K562 (cell line): ENCODE measurements around the gene XRCC2. TPM values are rescaled to one million over a fixed set of nuclear protein-coding genes. Genes with fewer than 3 reads are reported as not detected.
A peak's percentile ranks its signal among the peaks of the same experiment; 100 is the strongest.

Experiments used
- ETV1 ChIP-seq: fragments of 450-650 bp; conservative IDR thresholded peaks from 2 replicates; pipeline ENCODE4 v1.6.1; 2016; ENCODE audit warnings: missing genetic modification characterization, control low read depth, low read depth, missing compliant biosample characterization
- ETV5 ChIP-seq: sonication (generic); formaldehyde crosslinking; IDR thresholded peaks from 2 replicates; pipeline ENCODE4 v1.4.0; 2020; ENCODE audit warnings: low read depth, mild to moderate bottlenecking, missing genetic modification reagents
- JUN ChIP-seq, 2 experiments: sonication (generic) in 1 of 2; formaldehyde crosslinking in 1 of 2; IDR thresholded peaks; 2 replicates each; pipeline versions ENCODE4 v1.6.1 to v1.8.0; 2012 to 2022; ENCODE audit warnings: borderline replicate concordance in 2 of 2, mild to moderate bottlenecking in 2 of 2, improper control_type of control experiment in 1 of 2, low read depth in 1 of 2, low read length in 1 of 2, missing genetic modification reagents in 1 of 2
- MED1 ChIP-seq: sonication (generic); formaldehyde crosslinking; IDR thresholded peaks from 2 replicates; pipeline ENCODE4 v1.8.1; 2023; ENCODE audit warnings: missing genetic modification reagents, borderline replicate concordance
- NRF1 ChIP-seq, 2 experiments: fragments of 450-650 bp; IDR thresholded peaks in 1 of 2; conservative IDR thresholded peaks in 1 of 2; 2 replicates each; pipeline ENCODE4 v1.6.1; 2014; ENCODE audit warnings: mild to moderate bottlenecking in 2 of 2
- RAD21 ChIP-seq, 2 experiments: fragments of 250-450 bp in 1 of 2; fragments of 450-650 bp in 1 of 2; sonication (Bioruptor Pico) in 1 of 2; formaldehyde crosslinking in 1 of 2; IDR thresholded peaks in 1 of 2; conservative IDR thresholded peaks in 1 of 2; 2 replicates each; pipeline versions ENCODE4 v1.4.0 to v1.8.0; 2020 to 2022; ENCODE audit warnings: mild to moderate bottlenecking in 2 of 2, moderate library complexity in 1 of 2
- SETDB1 ChIP-seq: IDR thresholded peaks from one replicate; pipeline ENCODE4 v1.6.1; 2012; ENCODE audit warnings: low read length, control low read depth, inconsistent platforms
- SNRNP70 ChIP-seq: fragments of 200-400 bp; formaldehyde crosslinking; optimal IDR thresholded peaks from 2 replicates; pipeline ENCODE3; 2017; ENCODE audit warnings: low read depth, low read length
- SREBF2 ChIP-seq: sonication (generic); formaldehyde crosslinking; IDR thresholded peaks from 2 replicates; pipeline ENCODE4 v1.4.0; 2020; ENCODE audit warnings: mild to moderate bottlenecking, missing genetic modification reagents
- TAF7 ChIP-seq: fragments of 450-650 bp; IDR thresholded peaks from 2 replicates; pipeline ENCODE4 v1.6.1; 2016; ENCODE audit warnings: missing genetic modification characterization, missing compliant biosample characterization
- XRCC4 ChIP-seq: IDR thresholded peaks from one replicate; pipeline ENCODE4 v1.6.1; 2011; ENCODE audit not compliant: insufficient read depth, insufficient read length; ENCODE audit errors: extremely low read depth
- ZNF212 ChIP-seq: fragments of 450-650 bp; formaldehyde crosslinking; IDR thresholded peaks from 2 replicates; pipeline ENCODE4 v1.4.0; 2020; ENCODE audit warnings: mild to moderate bottlenecking
- ZNF518B ChIP-seq: fragments of 250-450 bp; sonication (Bioruptor Pico); IDR thresholded peaks from 2 replicates; pipeline ENCODE4 v1.5.0; 2021; ENCODE audit warnings: mild to moderate bottlenecking, moderate library complexity
- ZNF717 ChIP-seq: fragments of 250-450 bp; sonication (Bioruptor Pico); IDR thresholded peaks from 2 replicates; pipeline ENCODE4 v1.5.0; 2021
- ZNF77 ChIP-seq: fragments of 250-450 bp; sonication (Bioruptor Pico); IDR thresholded peaks from 2 replicates; pipeline ENCODE4 v1.5.0; 2020
- polyA plus RNA-seq, 8 experiments: library from polyadenylated mRNA; depleted of rRNA in 4 of 8; stranded (reverse) in 5 of 8; unstranded in 3 of 8; fragments of >200 nt; fragmentation: Nextera tagmentation in 2 of 8; fragmentation: Illumina TruSeq in 1 of 8; extraction: Ambion mirVana in 2 of 8; extraction: Trizol in 1 of 8; gene quantifications; 2 replicates each; pipeline versions ENCODE4 v1.2.1 to v1.2.3, GENCODE V29; 2011 to 2014; ENCODE audit warnings: inconsistent platforms in 1 of 8, missing spikeins in 1 of 8
- total RNA-seq, 7 experiments: library from RNA; depleted of rRNA in 6 of 7; stranded (reverse); fragments of >200 nt in 6 of 7; fragmentation: Illumina TruSeq in 2 of 7; extraction: Trizol in 2 of 7; gene quantifications; 2 replicates each; pipeline versions ENCODE4 v1.2.1 to v1.2.3, GENCODE V29; 2011 to 2021; ENCODE audit warnings: low replicate concordance in 1 of 7
- TF ChIP-seq, protein P1 (sequence below): fragments of 250-450 bp; sonication (Bioruptor Pico); IDR thresholded peaks from 2 replicates; pipeline ENCODE4 v1.8.0; 2022; ENCODE audit warnings: inconsistent platforms, mild to moderate bottlenecking, moderate library complexity, borderline replicate concordance

Gene XRCC2
- total and polyA plus RNA-seq, 9 of the 15 experiments (the other 6 are each of a cell fraction or from before 2014, with no cell fraction given), result 16.2 to 58.0 (median 39.8) TPM

DNA sequence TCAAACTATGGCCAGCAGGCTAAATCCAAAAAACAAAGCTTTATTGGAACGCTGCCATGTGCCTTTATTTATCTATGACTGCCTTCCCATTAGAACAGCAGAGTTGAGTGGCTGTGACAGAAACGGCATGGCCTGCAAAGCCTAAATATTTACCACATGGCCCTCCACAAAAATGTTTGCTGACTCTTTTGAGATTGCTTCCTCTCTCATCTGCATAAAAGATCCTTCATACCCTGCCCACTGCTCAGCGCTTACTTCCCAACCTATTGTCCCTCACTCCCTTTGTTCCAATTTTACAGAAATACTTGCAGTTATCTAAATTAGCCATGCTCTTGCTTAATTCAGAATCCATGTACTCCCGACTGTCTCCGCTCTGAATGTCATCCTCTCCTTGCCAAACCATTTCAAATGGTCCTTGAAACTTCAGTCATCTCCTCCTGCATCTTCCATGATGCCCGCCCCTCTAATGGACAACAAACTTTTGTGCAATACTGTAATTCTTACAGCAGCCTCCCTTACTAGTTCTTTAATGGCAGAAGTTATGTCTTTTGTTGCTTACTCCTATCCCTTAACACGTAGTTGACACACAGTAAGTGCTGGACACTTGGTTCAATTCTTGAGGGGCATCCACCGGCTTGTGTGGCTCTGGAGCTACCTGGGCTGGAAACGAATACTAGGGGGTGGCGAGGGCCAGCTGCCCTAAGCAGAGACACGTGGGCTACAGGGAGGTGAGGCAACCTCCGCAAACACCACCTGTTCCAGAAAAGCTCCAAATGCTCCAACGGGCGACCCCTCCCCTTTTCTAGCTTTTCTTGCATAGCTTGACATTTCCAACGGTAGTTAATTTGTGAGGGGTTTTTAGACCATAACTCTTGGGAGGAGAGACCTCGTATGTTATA lies 832 bp downstream of the XRCC2 start (continued):
- TF ChIP-seq ZNF518B (CRISPR knock-in tag) (no peak), NRF1 (conservative IDR thresholded peaks at IDR 0.05 in 1 of 2, IDR thresholded peaks at IDR 0.05 in 1 of 2) (no peak), TAF7 (tag) (no peak), SNRNP70 (no peak), ZNF77 (CRISPR knock-in tag) (no peak), MED1 (CRISPR knock-in tag) (no peak), SETDB1 (no peak), JUN (IDR thresholded peaks at IDR 0.05; ENCODE audit: borderline replicate concordance, low read depth, low read length) (peak; percentile 5; the same call in 1 of the 2 replicates), JUN (CRISPR knock-in tag; IDR thresholded peaks at IDR 0.05; ENCODE audit: borderline replicate concordance) (no peak), ZNF717 (CRISPR knock-in tag) (no peak), SREBF2 (no peak), ETV5 (no peak), ETV1 (tag) (no peak), XRCC4 (no peak), ZNF212 (CRISPR knock-in tag) (no peak), RAD21 (CRISPR knock-in tag; conservative IDR thresholded peaks at IDR 0.05 in 1 of 2, IDR thresholded peaks at IDR 0.05 in 1 of 2) (no peak)
- TF ChIP-seq, protein P1, sequence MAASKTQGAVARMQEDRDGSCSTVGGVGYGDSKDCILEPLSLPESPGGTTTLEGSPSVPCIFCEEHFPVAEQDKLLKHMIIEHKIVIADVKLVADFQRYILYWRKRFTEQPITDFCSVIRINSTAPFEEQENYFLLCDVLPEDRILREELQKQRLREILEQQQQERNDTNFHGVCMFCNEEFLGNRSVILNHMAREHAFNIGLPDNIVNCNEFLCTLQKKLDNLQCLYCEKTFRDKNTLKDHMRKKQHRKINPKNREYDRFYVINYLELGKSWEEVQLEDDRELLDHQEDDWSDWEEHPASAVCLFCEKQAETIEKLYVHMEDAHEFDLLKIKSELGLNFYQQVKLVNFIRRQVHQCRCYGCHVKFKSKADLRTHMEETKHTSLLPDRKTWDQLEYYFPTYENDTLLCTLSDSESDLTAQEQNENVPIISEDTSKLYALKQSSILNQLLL (CRISPR knock-in tag), result no peak
- TF ChIP-seq, all 486 proteins: peak for 54
